GM13976 (cell line): ENCODE results near the gene CTTNBP2.

Experiments used
- DNase-seq: peaks from one replicate; pipeline ENCODE4 v3.0.0; 2012; ENCODE audit warnings: low spot score
- in situ Hi-C: fragments of 300-500 bp; cut with MboI; formaldehyde crosslinking; loops from one replicate; pipeline ENCODE4 v1.12.0; 2022; ENCODE audit warnings: low sequenced_read_pairs, mixed read lengths, inconsistent platforms; ENCODE audit not compliant: unreplicated experiment
- TF ChIP-seq, protein P1 (sequence below): IDR thresholded peaks from 2 replicates; pipeline ENCODE4 v1.5.1; 2012; ENCODE audit warnings: borderline replicate concordance, mild to moderate bottlenecking; ENCODE audit not compliant: insufficient read depth; ENCODE audit errors: extremely low read depth, missing control alignments, control extremely low read depth

CTTNBP2 gene

DNA sequence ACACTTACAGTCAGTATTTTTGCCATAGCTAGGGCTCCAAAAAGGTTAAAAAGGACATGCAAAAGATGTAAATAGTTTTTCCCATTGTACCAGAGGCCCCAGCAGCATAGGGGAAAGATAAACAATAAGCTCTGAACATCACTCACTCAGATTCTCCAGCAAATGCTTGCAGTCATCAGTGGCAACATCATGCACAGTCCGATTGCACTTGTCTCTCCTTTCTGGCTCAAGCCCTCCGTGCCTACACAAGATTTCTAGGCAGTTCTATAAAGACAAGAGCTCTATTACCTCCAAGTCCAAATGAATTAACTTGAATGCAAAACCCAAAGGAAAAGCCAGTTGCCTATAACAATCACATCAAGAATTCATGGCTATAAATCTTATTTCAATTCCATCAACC is 106.3 kb downstream of the CTTNBP2 start:
- DNase-seq: no peak
- in situ Hi-C loops: no loop called here
- TF ChIP-seq, protein P1, sequence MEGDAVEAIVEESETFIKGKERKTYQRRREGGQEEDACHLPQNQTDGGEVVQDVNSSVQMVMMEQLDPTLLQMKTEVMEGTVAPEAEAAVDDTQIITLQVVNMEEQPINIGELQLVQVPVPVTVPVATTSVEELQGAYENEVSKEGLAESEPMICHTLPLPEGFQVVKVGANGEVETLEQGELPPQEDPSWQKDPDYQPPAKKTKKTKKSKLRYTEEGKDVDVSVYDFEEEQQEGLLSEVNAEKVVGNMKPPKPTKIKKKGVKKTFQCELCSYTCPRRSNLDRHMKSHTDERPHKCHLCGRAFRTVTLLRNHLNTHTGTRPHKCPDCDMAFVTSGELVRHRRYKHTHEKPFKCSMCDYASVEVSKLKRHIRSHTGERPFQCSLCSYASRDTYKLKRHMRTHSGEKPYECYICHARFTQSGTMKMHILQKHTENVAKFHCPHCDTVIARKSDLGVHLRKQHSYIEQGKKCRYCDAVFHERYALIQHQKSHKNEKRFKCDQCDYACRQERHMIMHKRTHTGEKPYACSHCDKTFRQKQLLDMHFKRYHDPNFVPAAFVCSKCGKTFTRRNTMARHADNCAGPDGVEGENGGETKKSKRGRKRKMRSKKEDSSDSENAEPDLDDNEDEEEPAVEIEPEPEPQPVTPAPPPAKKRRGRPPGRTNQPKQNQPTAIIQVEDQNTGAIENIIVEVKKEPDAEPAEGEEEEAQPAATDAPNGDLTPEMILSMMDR: no peak

DNA sequence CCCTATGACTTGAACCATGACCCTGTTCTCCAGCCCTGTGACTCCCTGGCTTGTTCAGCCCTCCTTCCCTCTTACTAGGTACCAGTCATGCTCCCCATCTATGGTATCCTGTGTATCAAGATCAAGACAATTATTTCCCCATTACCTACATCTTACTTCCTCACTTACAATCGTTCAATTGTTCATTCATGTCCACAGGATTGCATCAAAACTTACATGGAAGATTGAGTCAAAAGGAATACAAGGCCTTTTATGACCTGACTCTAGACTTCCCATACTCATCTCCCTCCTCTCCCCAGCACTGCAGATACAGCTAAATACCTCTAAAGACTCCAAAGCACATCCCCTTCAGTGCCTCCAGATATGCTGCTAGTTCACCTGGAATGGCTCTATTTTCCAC is 109.2 kb downstream of the CTTNBP2 start:
- TF ChIP-seq, protein P1: no peak
- no peak for DNase-seq
- in situ Hi-C loops: no loop called here

DNA sequence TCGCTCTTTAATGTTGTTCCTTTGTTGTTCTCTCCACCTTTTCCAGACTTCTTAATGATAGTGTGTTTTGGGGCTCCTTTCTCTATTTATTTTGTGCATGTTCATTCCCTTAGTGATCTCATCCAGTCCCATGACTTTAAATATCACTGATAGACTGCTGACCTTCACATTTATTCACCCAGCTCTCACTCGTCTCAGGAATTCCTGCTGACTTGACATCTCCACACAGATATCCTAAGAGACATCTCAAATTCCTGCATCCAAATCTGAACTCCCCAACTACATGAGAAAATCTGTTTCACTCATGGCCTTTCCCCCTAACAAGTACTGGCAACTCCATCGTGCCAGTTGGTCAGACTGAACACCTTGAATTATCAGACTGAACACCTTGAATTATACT is 111.2 kb downstream of the CTTNBP2 start:
- TF ChIP-seq, protein P1: no peak
- DNase-seq: no peak
- in situ Hi-C loops: no loop called here

DNA sequence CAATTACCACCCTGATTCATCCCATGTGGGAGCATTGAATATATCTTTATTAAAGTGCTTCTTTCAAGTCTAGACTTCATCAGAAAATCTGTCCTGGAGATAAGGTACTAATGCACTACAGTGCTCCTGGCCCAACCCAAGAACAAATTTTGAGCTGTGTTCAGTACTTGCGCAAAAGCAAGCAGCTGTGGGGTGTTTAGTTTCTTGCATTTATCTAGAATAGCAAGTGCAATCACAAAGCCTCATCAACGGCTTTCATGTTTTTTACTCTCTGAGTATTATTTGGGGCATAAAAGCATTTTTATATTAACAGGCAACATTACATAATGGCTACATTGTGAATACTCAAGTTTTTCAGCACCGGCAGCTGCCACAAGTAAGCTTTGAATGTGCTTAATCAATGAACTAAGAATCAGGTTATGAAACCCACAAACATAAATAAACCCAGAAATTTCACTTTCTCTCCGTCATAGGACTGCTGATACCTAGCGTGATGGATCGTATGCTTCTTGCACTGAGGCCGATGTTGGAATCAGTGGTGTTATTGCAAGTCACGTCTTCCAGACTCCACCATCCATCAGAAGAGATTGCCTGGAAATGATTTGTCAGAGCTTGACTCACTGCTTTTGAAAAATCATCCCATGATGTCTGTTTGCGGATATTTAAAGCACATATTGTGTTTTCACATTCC is 113.1 kb downstream of the CTTNBP2 start:
- in situ Hi-C loops: no loop called here
- TF ChIP-seq, protein P1: no peak
- DNase-seq: no peak

DNA sequence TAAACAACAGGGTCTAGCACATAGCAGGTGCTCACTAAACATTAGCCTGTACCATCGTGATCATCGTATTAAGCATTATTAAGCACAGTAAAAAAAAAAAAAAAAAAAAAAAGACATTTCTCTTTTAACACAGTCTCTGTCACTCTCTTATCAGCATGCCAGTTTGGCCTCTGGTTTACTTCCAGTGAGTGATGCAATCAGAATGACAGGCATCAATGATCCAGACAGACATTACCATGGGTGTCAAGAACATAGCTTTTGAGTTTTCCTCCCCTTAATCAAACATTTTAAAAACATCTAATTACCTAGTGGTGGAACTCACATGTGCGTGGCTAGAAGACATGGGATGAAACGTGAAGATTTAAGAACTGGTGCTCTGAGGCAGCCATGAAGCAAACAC is 115.8 kb downstream of the CTTNBP2 start:
- TF ChIP-seq, protein P1: no peak
- in situ Hi-C loops: no loop called here

DNA sequence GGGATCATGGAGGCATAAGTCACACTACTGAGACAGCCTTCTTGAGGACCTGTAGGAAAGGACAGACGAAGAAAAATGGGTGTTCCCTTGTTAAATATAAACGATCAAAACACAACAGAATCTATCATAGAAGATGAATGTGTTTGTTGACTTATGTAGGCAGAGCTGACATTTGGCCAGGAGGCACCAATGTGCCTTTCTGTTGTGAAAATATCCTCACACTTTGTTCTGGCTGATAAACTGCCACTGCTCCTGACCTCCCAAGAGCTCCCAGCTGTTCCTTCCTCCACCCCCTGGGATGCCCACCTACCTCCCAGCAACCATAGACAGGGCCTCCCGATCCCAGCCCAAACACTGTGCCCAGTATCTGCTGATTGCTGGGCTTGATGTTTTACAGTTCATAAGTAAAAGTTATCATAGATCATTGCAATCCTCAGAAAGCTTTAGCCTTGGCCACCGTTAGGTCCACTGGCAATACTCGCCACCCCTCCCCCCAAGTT is 116.6 kb downstream of the CTTNBP2 start:
- TF ChIP-seq, protein P1: no peak
- DNase-seq: no peak
- in situ Hi-C loops: no loop called here

More for the DNA sequence above, 115.8 kb downstream of the CTTNBP2 start:
- no peak for DNase-seq
